DND-41 (cell line): Measurements from ENCODE around the gene RUNX2.

ENCODE experiments used
- EZH2 ChIP-seq: IDR thresholded peaks from 3 replicates; pipeline ENCODE4 v1.6.1; 2012; ENCODE audit warnings: borderline replicate concordance, low read depth, mild to moderate bottlenecking, moderate library complexity, low read length, inconsistent platforms; ENCODE audit not compliant: severe bottlenecking
- TF ChIP-seq, protein P1 (sequence below): IDR thresholded peaks from 2 replicates; pipeline ENCODE4 v1.5.1; 2012; ENCODE audit warnings: borderline replicate concordance, low read length, moderate library complexity, mild to moderate bottlenecking; ENCODE audit not compliant: poor library complexity, severe bottlenecking; ENCODE audit errors: extremely low read depth

DNA sequence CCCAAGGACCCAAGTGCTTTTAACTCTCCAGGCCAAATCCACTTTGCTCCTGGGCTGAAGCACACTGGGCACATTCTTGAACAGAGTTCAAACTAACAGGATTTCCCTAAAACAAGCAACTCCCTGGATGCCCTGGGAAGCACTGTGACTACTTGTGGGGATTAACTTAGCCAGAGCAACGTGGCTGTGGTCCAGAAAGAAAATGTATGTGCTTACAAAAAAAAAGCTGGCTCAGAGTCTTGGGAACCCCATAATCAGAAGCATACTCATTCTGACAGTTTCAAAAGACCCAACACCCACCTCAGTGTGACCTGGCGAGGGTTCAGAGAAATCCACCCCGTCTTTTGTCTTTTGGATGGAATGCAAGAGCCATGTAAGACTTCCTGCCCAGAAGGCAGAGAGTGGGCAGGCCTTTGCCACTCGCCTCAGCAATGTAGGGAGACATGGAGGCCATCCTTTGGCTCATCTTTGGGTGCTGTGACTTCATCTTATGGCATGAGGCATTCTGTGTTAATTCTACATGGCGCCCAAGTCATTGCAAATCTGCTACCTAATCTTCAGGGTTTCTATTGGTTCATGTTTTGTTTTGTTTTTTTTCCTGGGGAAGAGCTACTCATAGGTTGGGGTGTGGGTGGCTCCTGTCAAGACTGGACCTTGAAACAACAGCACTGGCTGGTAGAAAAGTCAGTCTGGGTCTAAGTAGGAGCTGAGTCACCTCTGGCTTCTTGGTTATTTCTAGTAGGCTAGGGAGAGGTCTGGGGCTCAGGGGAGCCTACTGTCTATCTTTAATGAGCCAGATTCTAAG, 298.2 kb downstream of the RUNX2 start:
- TF ChIP-seq, protein P1, sequence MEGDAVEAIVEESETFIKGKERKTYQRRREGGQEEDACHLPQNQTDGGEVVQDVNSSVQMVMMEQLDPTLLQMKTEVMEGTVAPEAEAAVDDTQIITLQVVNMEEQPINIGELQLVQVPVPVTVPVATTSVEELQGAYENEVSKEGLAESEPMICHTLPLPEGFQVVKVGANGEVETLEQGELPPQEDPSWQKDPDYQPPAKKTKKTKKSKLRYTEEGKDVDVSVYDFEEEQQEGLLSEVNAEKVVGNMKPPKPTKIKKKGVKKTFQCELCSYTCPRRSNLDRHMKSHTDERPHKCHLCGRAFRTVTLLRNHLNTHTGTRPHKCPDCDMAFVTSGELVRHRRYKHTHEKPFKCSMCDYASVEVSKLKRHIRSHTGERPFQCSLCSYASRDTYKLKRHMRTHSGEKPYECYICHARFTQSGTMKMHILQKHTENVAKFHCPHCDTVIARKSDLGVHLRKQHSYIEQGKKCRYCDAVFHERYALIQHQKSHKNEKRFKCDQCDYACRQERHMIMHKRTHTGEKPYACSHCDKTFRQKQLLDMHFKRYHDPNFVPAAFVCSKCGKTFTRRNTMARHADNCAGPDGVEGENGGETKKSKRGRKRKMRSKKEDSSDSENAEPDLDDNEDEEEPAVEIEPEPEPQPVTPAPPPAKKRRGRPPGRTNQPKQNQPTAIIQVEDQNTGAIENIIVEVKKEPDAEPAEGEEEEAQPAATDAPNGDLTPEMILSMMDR = no peak
- no peak for TF ChIP-seq EZH2
